RKO (cell line): ENCODE data around the gene HNF1A.
"Not testable (repeated sequence)": the region's sequence is repeated elsewhere in the genome, so short reads cannot be mapped to it uniquely, and the experiment has no call there.

ENCODE experiments used
- DNase-seq: peaks from one replicate; pipeline ENCODE4 v3.0.0-alpha.2; 2016; ENCODE audit warnings: low spot score

The HNF1A gene

DNA sequence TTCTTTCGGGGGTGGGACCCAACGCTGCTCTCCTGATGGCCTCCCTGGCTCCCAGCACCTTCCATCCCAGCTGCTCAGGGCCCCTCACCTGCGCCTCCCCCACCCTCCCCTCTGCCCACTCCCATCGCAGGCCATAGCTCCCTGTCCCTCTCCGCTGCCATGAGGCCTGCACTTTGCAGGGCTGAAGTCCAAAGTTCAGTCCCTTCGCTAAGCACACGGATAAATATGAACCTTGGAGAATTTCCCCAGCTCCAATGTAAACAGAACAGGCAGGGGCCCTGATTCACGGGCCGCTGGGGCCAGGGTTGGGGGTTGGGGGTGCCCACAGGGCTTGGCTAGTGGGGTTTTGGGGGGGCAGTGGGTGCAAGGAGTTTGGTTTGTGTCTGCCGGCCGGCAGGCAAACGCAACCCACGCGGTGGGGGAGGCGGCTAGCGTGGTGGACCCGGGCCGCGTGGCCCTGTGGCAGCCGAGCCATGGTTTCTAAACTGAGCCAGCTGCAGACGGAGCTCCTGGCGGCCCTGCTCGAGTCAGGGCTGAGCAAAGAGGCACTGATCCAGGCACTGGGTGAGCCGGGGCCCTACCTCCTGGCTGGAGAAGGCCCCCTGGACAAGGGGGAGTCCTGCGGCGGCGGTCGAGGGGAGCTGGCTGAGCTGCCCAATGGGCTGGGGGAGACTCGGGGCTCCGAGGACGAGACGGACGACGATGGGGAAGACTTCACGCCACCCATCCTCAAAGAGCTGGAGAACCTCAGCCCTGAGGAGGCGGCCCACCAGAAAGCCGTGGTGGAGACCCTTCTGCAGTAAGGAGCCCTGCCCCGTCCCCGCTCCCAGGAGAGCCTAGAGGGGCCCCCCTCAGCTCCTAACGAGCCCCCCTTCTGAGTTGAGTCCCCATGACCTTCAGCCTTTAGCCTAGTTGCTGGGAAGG is at the start of gene HNF1A:
Gene HNF1A (plus strand): TSS at position 248 of the 924 bp plus-strand sequence. CDS start 226 bp downstream, at position 474.
- no peak for DNase-seq

GRCh38 chr12:120928864-120929652 is 49.3 kb upstream of the HNF1A start:
- DNase-seq = no peak

GRCh38 chr12:120930032-120930431 is 48.3 kb upstream of the HNF1A start:
- no peak for DNase-seq

DNA sequence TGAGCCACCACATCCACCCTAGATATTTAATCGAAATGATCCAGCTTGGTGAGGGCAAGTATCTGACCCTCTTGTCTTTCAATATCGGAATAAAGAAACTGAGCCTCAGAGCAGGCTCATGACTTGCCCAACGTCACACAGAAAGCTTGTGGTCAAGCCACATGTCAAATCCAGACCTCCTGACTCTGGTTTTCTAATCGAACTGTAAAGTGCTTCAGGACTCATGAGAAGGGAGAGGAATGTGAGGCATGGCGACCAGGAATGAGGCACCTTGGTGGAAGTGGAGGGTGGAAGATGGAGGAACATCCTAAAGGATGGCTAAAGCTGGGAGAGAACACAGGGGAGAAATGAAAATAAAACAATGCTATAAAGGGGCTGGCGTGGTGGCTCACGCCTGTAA is 46.3 kb upstream of the HNF1A start:
- no peak for DNase-seq

- DNase-seq = no peak
Observed at GRCh38 chr12:120932956-120933526, 45.3 kb upstream of the HNF1A start.

DNA sequence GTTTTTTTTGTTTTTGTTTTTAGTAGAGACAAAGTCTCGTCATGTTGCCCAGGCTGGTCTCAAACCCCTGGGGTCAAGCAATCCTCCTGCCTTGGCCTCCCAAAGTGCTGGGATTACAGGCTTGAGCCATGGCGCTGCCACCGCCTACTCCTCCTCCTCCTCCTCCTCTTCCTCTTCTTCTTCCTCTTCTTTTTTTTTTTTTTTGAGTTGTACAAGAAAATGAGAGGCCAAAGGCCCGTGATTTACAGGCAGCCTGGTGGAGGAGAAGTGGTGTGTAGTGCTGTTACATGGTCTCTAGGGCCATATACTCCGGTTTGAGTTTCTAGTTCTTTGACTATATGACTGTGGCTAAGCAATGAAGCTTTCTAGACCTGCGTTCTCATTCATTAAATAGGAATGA is 44.6 kb upstream of the HNF1A start:
- DNase-seq = no peak

DNA sequence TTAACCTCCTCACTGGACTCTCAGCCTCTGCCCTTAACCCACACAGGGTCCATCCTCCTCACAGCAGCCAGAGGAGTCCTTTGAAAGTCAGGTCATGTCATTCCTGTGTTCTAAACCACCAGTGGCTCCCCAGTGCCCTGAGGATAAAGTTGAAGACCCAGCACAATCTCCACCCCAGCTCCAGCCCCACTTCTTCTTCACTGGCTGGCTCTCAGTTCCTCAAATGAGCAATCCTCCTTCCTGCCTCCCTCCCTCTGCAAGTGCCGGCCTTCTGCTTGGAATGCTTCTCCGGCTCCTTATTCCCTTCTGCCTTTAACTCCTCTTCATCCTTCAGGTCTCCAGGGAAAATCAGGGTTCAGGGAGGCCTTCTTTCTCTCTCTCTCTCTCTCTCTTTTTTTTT is 42.1 kb upstream of the HNF1A start:
- no peak for DNase-seq

DNA sequence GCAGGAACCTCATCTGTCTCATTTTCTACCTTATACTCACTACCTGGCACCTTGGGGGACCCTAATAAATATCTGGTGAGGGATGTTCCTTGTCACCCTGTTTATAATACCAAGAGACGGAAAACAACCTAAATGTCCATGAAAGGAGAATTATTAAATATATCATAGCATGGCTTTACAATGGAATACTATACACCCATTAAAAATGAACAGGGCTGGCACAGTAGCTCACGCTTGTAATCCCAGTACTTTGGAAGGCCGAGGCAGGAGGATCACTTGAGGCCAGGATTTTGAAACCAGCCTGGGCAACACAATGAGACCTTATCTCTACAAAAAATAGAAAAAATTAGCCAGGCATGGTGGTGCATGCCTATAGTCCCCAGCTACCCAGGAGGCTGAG is 39.8 kb upstream of the HNF1A start:
- no peak for DNase-seq

- no peak for DNase-seq
Observed at GRCh38 chr12:120939523-120939922, 38.8 kb upstream of the HNF1A start.

DNA sequence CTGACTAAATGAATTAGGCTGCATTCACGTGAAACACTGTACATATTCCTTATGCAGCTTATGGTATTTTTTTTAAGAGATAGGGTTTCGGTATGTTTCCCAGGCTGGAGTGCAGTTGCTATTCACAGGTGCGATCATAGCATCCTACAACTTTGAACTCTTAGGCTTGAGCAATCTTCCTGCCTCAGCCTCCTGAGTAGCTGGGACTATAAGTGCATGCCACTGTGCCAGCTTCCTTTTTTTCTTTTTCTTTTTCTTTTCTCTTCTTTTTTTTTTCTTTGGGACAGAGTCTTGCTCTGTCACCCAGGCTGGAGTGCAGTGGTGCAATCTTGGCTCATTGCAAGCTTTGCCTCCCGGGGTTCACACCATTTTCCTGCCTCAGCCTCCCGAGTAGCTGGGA is 38.3 kb upstream of the HNF1A start:
- DNase-seq = no peak

GRCh38 chr12:120940799-120941198 is 37.5 kb upstream of the HNF1A start:
- no peak for DNase-seq

DNA sequence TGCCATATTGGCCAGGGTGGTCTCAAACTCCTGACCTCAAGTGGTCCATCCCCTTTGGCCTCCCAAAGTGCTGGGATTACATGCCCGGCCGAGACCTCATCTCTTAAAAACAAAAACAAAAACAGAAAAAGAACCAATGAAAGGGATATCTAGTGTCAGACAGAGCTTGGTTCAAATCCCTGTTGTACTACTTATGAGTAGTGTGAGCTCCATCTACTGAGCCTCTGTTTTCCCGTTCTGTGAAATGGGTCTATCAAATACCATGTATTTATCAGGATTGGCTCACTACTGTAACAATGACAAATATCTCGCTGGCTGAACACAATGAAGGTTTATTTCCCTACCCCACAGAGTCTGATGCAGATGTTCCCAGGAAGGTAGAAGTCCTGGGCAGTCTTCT is 36.9 kb upstream of the HNF1A start:
- DNase-seq = no peak

DNA sequence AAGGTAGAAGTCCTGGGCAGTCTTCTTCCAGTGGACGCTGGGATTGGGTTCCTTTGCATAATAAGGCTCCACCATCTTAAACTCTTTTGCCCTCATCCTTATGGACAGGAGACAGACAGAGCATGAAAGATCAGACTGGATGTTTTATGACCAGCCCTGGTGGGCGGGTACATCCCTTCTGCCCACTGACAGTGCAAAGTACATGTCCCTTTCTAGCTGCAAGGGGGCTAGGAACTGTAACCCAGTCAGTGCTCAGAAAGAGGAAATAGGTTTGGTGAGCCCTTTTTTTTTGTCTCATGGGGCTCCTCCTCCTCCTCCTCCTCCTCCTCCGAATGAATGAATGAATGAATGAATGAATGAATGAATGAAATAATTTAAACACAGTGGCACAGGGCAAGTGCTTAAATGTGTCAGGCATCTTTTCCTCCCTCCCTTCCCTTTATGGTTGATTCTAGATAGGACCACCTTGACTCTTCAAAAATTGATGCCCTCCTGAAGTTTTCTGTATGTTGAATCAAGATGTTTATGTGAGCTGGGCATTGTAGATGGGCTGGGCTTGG is 36.4 kb upstream of the HNF1A start:
- no peak for DNase-seq

DNA sequence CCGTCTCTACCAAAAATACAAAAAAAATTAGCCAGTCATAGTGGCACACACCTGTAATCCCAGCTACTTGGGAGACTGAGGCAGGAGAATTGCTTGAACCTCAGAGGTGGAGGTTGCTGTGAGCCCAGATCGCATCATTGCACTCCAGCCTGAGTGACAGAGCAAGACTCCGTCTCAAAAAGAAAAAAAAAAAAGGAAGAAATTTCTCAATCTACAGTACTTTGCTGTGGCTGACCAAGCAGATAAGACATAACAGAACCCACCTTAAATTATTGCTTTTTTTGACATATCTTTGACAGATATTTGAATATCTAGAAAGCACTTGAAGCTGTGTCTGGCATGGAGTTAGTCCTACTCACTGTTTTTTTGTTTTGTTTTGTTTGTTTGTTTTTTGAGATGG is 34.9 kb upstream of the HNF1A start:
- no peak for DNase-seq

DNA sequence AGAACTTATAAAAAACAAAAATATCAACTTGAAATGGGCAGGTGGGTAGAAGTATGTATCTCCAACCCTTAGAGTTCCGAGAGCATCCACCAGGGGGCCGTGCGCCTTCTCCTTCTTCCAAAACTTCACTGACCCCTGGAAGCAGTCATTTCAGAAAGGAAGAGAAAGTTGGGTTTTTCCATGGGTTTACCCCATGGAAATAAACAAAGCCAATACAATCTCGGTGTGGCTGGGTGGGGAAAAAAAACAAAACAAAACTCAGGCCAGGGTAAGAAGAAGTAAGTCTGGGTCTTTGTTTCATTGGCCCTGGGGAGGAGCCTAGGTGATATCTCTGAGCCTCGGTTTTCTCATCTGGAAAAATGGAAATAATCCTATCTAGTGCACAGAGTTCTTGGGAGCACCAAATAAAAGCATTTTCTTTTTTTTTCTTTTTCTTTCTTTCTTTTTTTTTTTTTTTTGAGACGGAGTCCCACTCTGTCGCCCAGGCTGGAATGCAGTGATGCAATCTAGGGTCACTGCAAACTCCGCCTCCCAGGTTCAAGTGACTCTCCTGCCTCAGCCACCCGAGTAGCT is 33.6 kb upstream of the HNF1A start:
- peak; percentile 59 for DNase-seq

DNA sequence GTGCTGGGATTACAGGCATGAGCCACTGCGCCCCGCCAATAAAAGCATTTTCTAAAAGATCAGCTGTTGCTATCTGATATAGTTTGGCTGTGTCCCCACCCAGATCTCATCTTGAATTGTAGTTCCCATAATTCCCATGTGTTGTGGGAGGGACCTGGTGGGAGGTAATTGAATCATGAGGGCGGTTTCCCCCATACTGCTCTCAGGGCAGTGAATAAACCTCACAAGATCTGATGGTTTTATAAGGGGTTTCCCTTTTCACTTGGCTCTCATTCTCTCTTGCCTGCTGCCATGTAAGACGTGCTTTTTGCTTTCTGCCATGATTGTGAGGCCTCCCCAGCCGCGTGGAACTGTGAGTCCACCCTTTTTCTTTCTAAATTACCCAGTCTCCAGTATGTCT is 32.8 kb upstream of the HNF1A start:
- DNase-seq = not testable (repeated sequence)

DNA sequence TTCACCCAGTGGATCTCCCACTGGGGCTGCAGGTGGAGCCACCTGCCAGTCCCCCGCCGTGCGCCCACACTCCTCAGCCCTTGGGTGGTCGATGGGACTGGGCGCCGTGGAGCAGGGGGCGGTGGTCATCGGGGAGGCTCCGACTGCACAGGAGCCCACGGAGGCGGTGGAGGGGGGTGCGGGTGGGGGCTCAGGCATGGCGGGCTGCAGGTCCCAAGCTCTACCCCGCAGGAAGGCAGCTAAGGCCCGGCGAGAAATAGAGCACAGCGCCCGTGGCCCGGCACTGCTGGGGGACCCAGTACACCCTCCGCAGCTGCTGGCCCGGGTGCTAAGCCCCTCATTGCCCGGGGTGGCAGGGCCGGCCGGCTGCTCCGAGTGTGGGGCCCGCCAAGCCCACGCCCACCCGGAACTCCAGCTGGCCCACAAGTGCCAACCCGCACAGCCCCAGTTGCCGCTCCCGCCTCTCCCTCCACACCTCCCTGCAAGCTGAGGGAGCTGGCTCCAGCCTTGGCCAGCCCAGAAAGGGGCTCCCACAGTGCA is 28.0 kb upstream of the HNF1A start:
- DNase-seq = not testable (repeated sequence)

GRCh38 chr12:120950807-120951206 is 27.5 kb upstream of the HNF1A start:
- no peak for DNase-seq

DNA sequence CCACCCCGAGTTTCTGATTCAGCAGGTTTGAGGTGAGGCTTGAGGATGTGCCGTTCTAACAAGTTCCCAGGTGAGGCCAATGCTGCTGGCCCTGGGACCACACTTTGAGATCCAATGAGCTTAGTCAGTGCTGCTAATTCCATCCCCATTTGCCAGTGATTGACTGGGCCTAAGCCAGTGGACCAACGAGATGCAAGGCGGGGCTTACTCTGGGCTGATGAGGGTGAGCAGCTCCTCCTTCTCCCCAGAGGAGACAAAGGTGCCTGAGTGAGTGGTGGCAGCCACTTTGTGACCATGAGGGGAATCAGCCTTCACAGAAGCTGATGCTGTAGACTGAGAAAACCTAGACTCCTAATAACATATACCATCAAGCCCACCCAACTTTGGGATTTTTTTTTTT is 23.1 kb upstream of the HNF1A start:
- DNase-seq = no peak

GRCh38 chr12:120956579-120957300 is 21.6 kb upstream of the HNF1A start:
- DNase-seq = no peak
